GM12891 (cell line): ENCODE data around the gene GMPPB.

ENCODE experiments used
- POLR2A ChIP-seq: IDR thresholded peaks from 2 replicates; pipeline ENCODE4 v1.6.1; 2011; ENCODE audit warnings: low read depth, low read length, control low read depth
- POLR2AphosphoS5 ChIP-seq: IDR thresholded peaks from 2 replicates; pipeline ENCODE4 v1.6.1; 2011; ENCODE audit warnings: low read depth, low read length, control low read depth
- POU2F2 ChIP-seq: IDR thresholded peaks from 2 replicates; pipeline ENCODE4 v1.6.1; 2011; ENCODE audit warnings: low read depth, mild to moderate bottlenecking, control low read depth, low read length, moderate library complexity
- SPI1 ChIP-seq: IDR thresholded peaks from 2 replicates; pipeline ENCODE4 v1.6.1; 2011; ENCODE audit warnings: low read depth, low read length, control low read depth
- TAF1 ChIP-seq: IDR thresholded peaks from 2 replicates; pipeline ENCODE4 v1.6.1; 2011; ENCODE audit warnings: low read depth, low read length, control low read depth

GRCh38 chr3:49683162-49683561 is 40.6 kb downstream of the GMPPB start:
- TF ChIP-seq TAF1, result no peak
- TF ChIP-seq POLR2AphosphoS5, result no peak
- no peak for TF ChIP-seq POU2F2
- no peak for TF ChIP-seq POLR2A
- no peak for TF ChIP-seq SPI1
